Germinal center (tissue), 1 donor: Measurements from ENCODE around the gene NAA60.
"Not testable (repeated sequence)": the region's sequence is repeated elsewhere in the genome, so short reads cannot be mapped to it uniquely, and the experiment has no call there.

Source experiments
- DNase-seq: peaks from one replicate; pipeline ENCODE4 v3.0.0; 2012; ENCODE audit warnings: mixed read lengths, low spot score

NAA60 gene

GRCh38 chr16:3484318-3485096 lies 41.0 kb downstream of the NAA60 start:
- DNase-seq = no peak

GRCh38 chr16:3485097-3485745 lies 41.7 kb downstream of the NAA60 start:
- no peak for DNase-seq

- no peak for DNase-seq
These were observed 42.5 kb downstream of the NAA60 start for GRCh38 chr16:3485821-3486505.

- DNase-seq = no peak
These were observed 43.2 kb downstream of the NAA60 start for GRCh38 chr16:3486506-3487215.

GRCh38 chr16:3487521-3488410 lies 44.3 kb downstream of the NAA60 start:
- DNase-seq = no peak

GRCh38 chr16:3488801-3489200 lies 45.3 kb downstream of the NAA60 start:
- no peak for DNase-seq

- DNase-seq = no peak
These were observed 47.6 kb downstream of the NAA60 start for GRCh38 chr16:3490911-3491629.

- DNase-seq = no peak
These were observed 48.9 kb downstream of the NAA60 start for GRCh38 chr16:3492356-3492755.

- no peak for DNase-seq
These were observed 51.0 kb downstream of the NAA60 start for GRCh38 chr16:3494386-3494973.

- no peak for DNase-seq
These were observed 51.7 kb downstream of the NAA60 start, which contains the start of gene C16orf90 for GRCh38 chr16:3495176-3495575. TSS of gene C16orf90 (minus strand) at chr16:3495489. CDS start at chr16:3495421, 68 bp downstream.

GRCh38 chr16:3496386-3496785 lies 52.9 kb downstream of the NAA60 start:
- no peak for DNase-seq

- DNase-seq = no peak
These were observed 54.3 kb downstream of the NAA60 start for GRCh38 chr16:3497771-3498170.

- DNase-seq = no peak
These were observed 55.5 kb downstream of the NAA60 start for GRCh38 chr16:3498988-3499387.

- not testable (repeated sequence) for DNase-seq
These were observed 57.9 kb downstream of the NAA60 start for GRCh38 chr16:3501412-3501761.

GRCh38 chr16:3501783-3502400 lies 58.4 kb downstream of the NAA60 start:
- no peak for DNase-seq

- no peak for DNase-seq
These were observed 60.0 kb downstream of the NAA60 start for GRCh38 chr16:3503523-3503922.

GRCh38 chr16:3508736-3509135 lies 65.3 kb downstream of the NAA60 start:
- DNase-seq = no peak

GRCh38 chr16:3509470-3509928 lies 66.0 kb downstream of the NAA60 start:
- DNase-seq = no peak

GRCh38 chr16:3510416-3510815 lies 66.9 kb downstream of the NAA60 start:
- DNase-seq = no peak
